ENCODE data around the gene TCAF2.
"Not testable (repeated sequence)": the region's sequence is repeated elsewhere in the genome, so short reads cannot be mapped to it uniquely, and the experiment has no call there.

Gene TCAF2

DNA sequence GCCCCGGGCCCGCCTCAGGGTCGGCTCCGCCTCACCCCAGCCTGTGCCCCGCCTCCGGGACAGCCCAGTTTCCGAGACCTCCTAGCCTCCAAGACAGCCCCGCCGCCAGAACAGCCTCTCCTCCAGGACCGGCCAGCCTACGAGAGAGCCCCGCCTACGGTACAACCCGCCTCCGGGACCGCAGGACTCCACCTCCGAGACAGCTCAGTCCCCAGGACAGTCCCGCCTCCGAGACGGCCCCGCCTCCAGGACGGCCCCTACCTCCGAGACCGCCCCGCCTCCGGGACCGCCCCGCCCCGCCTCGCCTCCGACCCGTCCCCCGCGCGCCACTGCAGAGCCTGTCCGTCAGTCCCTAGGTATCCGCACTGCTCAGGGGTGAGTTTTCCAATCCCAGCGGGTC lies at the start of gene TCAF2:
TSS of gene TCAF2 (plus strand) at position 329 of the 400 bp plus-strand sequence.
- DNase-seq = not testable (repeated sequence)

DNA sequence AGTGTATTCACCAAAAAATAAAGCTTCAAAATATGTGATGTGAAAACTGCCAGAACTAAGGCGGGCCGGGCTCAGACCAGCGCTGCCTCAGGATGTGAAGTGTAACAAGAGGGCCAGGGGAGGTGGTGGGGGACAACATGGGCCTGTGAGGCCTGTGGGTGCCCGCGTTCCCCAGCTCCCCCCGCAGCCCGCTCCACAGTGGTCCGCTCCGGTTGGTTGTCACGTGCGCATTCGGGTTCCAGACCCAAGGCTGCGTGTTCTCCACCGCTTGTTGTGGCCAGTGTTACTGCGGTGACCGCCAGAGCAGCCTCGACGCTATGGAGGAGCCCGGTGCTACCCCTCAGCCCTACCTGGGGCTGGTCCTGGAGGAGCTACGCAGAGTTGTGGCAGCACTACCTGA lies 49.3 kb upstream of the TCAF2 start, which contains the start of gene CTAGE15:
TSS of gene CTAGE15 (plus strand) at position 301 of the 400 bp plus-strand sequence. CDS start at position 318, 17 bp downstream.
- DNase-seq = not testable (repeated sequence)

DNA sequence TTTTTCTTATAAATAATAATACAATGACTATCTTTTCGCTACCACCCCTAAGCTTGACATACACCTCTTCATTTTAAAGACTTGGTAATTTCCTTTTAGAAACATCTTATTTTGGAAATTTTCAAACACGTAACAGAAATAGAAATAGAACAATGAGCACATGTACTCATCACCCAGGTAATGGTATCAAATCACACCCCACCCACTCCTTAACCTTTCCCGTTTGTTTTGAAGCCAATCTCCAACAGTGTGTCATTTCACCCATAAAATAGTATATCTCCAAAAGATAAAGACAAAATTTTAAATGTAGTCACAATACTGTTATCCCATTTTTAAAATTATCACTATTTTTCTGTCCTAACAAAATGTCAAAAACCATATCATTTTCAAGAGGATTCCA lies 32.6 kb upstream of the TCAF2 start:
- not testable (repeated sequence) for DNase-seq

DNA sequence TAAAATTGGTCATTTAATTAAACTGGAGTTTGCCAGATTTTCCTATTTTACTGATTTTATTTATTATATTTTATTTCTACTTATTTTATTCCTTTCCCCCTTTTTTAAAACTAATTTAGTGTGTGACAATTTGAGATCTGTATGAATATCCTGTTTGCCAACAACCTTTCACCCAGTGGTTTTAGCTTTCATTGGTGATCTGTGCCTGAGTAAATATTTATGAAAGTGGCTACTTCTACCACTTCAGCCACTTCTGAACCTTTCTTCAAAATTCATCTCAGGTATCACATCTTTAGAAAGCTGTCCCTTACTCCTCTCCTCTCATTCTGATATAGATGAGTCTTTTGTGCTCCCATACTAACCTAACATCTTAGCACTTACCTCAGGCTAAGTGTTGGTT lies 30.9 kb upstream of the TCAF2 start:
- not testable (repeated sequence) for DNase-seq

DNA sequence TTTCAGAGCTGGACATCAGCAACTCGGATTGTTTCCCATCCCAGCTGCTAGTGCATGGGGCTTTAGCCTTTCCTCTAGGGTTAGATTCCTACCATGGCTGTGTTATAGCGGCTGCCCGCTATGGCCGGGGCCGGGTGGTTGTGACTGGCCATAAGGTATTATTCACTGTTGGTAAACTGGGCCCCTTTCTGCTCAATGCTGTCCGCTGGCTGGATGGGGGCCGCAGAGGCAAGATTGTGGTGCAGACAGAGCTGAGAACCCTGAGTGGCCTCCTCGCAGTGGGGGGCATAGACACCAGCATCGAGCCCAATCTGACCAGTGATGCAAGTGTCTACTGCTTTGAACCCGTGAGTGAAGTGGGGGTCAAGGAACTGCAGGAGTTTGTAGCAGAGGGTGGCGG lies 22.7 kb upstream of the TCAF2 start:
- not testable (repeated sequence) for DNase-seq

DNA sequence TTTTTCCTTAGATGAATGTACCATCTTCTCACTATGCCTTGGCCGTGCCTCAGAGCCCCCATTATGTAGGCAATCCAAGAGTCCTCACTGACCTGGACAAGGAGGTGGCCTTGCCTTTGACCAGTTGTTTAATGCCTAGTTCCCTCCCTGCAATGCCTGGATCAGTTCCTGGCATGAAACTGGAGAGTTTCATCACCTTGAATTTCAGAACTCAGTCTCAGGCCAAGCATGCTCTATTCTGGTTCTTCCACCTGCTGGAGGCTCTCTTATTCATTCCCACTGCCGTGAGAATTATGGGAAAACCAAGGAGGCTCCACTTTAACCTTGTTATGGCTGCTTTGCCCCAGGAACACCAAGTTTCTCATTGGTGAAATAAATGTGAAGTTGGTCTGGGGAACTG lies 17.2 kb upstream of the TCAF2 start:
- DNase-seq = not testable (repeated sequence)

DNA sequence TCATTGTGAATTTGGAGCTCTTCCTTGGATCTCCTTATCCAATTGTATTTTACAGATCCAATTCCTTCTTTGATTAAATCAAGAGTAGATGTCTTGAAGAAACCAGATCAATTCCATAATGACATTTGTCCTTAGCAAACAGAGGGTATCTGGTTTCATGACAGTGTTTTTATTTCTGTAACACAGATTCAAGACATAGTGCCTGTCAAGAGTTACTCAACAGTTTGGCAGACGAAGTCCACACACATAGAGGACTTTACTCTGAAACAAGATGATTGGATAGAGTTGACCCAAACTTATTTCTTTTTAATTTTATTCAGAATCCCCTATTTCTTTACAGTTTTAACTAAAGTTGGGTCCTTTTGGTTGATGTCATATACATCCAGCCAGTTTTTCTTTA lies 14.7 kb upstream of the TCAF2 start:
- DNase-seq = not testable (repeated sequence)

DNA sequence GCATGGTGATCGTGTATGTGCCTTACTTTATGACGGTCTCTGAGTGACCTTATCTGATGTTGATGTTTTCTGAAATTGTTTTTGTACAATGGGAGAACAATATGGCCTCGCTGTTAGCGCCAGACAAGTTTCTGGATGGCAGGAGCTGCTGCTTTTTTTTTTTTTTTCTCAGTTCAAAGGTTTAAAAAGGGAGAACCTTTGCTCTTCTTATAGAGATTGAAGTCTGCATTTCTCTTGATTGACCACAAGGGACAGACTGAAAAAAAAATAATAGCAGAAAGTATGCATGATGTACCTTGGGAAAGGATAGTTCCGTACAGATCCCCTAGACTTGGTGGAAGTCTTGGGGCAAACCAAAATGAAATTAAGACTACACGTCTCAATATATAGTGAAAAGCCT lies 5.2 kb upstream of the TCAF2 start:
- DNase-seq = not testable (repeated sequence)

DNA sequence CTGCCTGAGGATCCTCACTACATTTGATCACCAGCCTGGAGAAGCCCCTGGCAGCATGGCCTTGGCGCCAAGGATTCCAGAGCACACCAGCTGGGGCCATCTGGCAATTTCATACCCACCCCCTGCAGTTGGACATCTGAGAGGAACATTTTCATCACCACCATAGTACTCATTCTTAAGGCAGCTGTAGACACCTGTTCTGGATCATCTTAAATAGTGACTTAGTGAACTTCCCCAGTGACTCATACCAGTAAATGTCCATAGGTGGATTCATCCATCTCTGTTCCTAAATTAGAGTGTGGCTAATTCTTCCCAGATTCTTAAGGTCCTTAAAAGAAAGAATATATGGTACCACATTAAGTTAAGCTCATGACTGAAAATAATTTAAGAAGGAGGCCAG lies 3.6 kb upstream of the TCAF2 start:
- not testable (repeated sequence) for DNase-seq

DNA sequence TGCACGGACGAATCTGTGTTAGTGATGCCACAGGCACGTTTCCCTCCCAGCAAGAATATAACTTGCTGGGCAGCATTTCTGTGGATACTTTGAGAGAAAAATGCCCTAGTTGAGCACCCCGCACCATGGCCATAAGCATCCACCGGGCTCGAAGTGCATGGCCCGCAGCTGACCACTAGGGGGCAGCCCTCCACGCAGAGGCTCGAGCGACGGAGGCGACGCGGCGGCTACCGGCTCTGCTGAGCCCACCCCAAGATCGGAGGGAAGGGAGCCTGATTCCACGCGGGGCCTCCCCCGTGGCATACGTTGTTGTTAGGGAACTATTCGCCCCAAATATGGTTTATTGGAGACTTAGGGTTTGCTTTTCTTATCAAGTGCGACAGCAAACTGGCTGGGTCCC lies 716 bp upstream of the TCAF2 start:
- not testable (repeated sequence) for DNase-seq

DNA sequence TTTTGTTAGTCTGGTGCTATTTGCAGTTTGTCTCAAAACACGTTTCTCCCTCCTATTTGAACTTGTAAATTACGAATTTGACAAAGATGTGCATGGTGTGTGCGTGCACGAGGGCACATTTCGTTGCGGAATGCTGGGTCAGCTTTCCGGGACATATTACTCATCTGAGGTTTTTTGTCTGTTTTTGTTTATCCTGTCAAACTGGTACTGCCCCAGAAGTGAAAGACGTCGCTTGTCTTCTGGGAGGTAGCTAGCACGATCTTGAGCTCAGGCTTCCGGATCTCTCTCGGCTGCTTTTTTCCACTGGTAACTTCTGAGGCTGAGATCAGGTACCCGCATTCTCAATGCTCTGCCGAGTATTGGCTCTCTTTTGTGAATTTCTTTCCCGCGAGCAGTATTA lies 401 bp downstream of the TCAF2 start:
- not testable (repeated sequence) for DNase-seq

DNA sequence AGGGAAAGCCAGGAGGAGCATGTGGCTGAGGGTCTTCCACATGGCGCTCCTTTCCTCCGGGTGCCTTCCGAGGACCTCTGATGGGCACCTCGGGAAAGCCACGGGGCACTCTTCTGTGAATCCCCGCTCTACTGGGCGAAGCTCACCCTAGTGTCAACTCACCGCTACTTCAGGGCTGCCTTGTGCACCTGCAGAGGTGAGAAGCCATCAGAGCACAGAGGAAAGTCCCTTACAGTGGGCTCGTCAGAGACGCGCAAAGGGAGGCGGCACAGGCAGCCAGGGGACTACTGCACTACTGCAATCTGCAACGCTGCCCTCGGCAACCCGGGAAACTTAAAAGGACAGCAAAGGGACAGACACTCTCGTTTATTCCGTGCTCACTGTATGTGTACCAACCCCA lies 1.4 kb downstream of the TCAF2 start:
- DNase-seq = not testable (repeated sequence)

DNA sequence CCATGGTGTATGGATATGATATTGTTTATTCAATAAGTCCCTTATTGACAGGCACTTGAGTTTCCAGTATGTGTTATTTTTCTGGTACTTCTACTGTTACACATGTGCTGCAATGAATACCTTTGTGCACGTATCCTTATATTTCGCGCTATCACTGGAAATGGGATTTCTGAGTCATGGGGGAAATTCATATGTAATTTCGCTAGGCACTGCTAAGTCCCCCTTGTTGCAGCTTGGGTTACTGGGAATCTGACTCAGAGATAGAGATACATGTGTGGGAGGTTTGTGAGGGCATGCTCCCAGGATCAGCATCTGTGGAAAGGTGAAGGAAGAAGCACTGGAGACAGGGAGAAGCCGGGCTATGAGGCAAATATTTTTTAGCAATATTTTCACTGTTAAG lies 9.9 kb downstream of the TCAF2 start:
- not testable (repeated sequence) for DNase-seq

DNA sequence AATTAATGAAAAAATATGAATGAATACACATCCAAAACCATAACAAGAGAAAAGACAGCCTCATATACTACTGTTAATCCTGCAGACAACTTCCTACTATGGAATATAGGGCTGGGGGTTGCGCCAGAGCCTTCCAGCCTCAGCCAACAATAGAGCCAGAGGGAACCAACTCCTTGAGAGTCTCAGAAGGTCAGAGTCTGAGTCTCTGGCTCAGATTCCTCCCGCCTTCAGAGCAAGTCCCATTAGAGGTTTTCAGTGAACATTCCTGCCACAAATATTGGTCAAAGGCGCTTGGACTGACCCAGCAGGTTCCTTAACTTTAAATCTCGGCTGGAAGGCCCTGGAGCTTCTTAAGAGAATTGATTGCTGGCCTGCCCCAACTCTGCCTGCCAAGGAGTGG lies 11.7 kb downstream of the TCAF2 start:
- not testable (repeated sequence) for DNase-seq

DNA sequence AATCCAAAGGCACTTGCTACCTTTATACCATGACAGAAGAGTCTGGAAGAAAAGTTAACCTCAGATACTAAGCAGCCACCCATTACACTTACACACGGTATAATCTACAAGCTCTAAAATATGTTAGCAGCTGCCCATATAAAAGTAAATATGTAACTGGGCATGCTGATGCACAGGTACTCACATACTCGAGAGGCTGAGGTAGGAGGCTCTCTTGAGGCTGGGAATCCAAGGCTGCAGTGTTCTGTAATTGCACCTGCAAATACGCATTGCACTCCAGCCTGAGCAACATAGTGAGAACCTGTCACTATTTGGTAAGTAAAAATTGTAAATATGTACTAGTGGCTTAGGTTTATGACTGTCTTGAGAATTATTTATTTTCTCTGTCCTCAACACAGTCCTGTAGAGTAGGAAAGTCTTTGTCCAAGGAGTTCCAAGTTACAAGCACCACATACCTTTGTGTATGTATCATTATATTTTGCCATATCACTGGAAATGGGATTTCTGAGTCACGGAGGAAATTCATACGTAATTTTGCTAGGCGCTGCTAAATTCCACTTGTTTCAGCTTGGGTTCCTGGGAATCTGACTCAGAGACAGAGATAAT lies 12.3 kb downstream of the TCAF2 start:
- DNase-seq = not testable (repeated sequence)

DNA sequence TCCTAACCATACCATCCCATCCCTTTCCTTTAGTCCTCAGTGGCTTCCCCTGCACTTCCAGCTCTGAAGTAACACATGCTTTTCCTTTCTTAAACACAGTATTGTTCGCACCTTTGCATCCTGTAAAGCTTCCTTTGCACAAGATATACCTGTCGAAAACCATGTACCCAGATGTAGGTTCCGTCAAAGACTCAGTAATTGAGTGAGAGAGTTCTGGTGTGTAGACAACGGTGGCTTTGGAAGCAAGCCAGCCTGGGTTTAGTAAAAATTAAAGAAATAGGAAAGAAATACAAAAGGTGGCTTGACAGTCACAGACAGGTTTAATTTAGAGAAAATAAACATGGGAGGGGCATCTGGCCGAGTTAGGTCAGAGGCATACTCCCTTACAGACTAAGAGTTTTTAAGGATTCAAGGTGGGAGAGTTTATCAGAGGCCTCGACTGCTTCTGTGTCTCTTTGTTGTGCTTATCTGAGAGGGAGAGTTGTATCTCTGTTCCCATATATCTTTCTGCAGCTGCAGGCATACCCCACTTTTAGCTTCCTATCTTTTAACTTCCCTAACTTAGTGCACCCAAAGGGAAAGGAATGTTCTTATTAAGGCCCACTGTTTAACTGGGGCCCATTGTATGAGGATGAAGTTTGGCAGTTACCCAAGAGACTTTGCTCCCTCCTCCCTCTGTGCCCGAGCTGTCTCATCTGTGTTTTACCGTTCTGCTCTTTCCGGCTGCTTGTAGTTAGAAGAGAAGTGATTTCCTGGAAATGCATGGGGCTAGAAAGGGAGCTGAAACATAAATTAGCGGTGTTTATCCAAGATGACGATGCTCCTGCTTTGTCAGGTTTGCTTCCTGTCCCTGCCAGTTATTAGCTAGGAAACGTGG lies 14.8 kb downstream of the TCAF2 start:
- DNase-seq = not testable (repeated sequence)

DNA sequence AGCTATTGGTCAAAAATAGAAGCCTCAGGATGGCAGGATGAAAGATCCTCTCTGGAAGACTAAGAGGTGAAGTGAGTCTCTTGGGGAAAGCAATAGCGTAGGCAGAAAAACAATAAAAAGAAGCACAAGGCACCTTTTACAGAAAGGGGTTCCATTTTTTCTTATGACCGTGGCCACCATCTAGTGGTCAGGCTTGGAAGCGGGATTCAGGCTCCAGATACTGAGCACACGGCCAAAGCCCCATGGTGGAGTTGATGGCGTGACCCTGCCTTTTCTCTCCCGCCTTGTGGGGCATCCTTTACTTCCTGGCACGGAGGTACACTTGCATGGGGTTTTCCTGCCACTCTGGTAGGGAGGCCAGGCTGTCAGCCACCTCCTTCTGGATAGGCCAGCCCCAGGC lies 18.6 kb downstream of the TCAF2 start:
- not testable (repeated sequence) for DNase-seq

DNA sequence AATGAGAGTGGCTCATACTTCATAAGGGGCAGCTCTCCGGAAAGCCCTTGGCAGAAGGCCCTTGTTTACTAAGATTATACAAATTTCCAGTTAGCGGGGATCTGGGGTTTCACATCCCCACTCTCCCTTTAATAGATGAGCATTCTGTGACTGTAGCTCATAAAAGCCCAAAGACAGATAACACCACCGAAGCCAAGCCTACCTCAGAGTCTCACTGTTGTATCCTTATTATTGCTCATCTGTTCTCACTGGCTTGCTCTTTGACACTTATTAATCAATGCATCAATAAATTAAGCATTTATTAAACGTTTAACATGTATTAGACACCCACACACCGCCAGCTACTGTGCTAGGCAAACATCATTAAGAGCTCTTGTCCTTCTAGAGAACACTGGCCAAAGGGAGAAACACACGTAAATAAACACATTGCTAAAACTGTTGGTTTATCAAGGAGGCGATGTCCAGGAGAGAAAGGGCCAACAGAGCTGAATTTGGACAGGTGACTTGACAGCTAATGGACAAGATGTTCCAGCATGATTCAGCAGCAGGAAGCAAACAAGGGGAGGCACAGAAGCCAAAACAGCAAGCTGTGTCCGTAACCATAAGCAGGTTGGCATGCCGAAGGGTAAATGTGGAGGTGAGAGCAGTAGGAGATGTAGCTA lies 19.9 kb downstream of the TCAF2 start:
- not testable (repeated sequence) for DNase-seq

DNA sequence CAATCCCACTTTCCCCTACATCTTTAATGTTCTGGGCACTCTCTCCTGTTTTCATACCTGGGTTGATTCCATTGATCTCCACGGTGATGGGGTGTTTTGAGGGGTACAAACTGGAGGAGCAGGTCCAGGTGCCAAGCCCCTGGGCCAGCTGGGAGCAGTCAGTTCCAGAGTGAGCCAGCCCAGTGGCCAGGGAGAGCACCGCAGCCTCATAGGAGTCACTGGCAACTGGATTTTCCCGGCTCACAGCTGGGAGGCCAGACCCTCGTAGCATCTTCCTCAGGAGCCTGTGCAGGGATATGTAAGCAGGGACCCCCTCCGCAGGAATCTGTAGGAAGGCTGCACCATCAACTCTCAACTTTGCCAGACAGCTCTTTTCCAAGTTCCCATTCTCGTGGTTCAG lies 25.8 kb downstream of the TCAF2 start:
- not testable (repeated sequence) for DNase-seq

DNA sequence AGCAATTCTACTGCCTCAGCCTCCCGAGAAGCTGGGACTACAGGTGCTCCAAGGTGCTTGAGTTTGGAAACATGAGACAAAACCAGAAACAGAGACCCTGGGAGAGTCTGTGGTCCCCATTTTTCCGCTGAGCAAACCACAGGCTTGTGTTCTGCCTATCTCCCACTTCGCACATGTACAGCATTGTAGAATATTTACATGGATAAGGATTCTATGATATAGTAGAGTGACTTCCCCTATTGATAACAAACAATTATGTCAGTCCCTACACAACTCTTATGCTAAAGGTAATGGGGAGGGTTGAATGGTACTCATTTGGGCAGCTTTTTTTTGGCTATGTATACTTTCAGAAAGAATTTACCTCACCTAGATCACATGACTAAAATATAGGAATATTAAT lies 29.1 kb downstream of the TCAF2 start:
- not testable (repeated sequence) for DNase-seq

DNA sequence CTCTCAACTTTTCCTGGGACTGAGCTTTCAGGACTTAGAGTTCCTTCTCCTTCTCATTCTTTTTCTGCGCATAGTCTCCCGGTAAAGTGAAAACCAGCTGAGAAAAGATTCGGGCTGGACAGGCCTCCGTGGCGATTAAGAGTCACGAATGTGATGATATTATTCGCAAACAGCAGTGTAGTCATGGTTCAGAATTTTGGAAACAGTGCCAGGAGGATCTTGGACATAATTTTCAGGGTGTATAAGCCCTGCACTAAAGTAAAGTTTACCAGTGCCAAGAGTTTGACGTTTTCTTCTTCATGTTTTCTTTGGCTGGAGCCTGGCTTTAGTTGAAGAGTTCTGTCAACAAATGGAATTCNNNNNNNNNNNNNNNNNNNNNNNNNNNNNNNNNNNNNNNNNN lies 29.7 kb downstream of the TCAF2 start:
- not testable (repeated sequence) for DNase-seq

Measured in HCEC 1CT (cell line).